ENCODE measurements around the gene HEG1. TPM values are rescaled to one million over a fixed set of nuclear protein-coding genes. Genes with fewer than 3 reads are reported as not detected.

Gene HEG1, protein sequence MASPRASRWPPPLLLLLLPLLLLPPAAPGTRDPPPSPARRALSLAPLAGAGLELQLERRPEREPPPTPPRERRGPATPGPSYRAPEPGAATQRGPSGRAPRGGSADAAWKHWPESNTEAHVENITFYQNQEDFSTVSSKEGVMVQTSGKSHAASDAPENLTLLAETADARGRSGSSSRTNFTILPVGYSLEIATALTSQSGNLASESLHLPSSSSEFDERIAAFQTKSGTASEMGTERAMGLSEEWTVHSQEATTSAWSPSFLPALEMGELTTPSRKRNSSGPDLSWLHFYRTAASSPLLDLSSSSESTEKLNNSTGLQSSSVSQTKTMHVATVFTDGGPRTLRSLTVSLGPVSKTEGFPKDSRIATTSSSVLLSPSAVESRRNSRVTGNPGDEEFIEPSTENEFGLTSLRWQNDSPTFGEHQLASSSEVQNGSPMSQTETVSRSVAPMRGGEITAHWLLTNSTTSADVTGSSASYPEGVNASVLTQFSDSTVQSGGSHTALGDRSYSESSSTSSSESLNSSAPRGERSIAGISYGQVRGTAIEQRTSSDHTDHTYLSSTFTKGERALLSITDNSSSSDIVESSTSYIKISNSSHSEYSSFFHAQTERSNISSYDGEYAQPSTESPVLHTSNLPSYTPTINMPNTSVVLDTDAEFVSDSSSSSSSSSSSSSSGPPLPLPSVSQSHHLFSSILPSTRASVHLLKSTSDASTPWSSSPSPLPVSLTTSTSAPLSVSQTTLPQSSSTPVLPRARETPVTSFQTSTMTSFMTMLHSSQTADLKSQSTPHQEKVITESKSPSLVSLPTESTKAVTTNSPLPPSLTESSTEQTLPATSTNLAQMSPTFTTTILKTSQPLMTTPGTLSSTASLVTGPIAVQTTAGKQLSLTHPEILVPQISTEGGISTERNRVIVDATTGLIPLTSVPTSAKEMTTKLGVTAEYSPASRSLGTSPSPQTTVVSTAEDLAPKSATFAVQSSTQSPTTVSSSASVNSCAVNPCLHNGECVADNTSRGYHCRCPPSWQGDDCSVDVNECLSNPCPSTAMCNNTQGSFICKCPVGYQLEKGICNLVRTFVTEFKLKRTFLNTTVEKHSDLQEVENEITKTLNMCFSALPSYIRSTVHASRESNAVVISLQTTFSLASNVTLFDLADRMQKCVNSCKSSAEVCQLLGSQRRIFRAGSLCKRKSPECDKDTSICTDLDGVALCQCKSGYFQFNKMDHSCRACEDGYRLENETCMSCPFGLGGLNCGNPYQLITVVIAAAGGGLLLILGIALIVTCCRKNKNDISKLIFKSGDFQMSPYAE (N-terminal part only)
- total RNA-seq: 10 to 100 TPM in 3 of 4 donors, 1 to 10 TPM in 1; 6.0 to 52.8 (median 10.9) TPM

DNA sequence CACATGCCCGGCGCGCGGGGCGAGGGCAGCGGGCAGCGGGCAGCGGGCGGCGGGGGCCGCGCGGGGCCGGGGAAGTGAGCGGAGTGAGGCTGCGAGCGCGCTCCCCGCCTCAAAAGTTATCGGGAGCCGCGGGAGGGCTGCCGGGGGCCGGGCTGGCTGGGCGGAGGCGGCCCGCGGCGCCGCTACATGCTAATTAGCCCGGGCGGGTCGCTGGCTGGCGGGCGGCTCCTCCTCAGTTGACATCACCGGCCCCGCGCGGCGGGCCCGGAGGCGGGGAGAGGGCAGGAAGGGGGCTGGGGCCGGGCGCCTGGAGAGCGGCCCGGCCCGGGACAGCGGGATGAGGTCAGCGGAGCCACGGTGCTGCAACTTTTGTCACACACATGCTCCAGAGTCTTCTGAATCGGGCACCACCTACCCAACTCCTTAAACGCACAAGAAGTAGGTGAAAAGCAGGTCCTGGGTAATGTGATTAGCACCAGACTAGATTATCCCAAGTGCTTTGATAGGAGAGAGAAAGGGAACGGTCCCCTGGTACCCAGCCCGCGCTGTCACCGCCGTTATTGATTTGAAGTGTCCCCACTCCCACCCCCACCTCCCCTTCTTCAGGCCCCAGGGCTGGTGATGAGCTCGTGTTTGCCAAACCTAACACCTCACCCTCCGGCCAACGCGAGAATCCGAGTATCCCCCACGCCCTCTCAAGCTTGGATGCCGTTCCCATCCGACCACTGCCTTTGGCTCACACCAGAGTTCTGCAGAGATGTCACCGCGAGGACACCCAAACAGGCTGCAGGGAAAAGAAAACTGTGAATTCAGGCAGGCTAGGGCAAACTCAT, at the start of gene HEG1:
TSS of gene HEG1 (minus strand) at position 85 of the 833 bp plus-strand sequence. CDS start 107 bp downstream, outside the sequence.
- DNase-seq: peak; percentile 76 to 92 (median 82)
- no peaks in the 10 kb centered on the region for H3K27me3 ChIP-seq
- H3K4me3 ChIP-seq: peak within 1 kb of the TSS; percentile 61 to 84 (median 71)
- no peaks in the 10 kb centered on the region for H3K9me3 ChIP-seq
- TF ChIP-seq, protein P1, sequence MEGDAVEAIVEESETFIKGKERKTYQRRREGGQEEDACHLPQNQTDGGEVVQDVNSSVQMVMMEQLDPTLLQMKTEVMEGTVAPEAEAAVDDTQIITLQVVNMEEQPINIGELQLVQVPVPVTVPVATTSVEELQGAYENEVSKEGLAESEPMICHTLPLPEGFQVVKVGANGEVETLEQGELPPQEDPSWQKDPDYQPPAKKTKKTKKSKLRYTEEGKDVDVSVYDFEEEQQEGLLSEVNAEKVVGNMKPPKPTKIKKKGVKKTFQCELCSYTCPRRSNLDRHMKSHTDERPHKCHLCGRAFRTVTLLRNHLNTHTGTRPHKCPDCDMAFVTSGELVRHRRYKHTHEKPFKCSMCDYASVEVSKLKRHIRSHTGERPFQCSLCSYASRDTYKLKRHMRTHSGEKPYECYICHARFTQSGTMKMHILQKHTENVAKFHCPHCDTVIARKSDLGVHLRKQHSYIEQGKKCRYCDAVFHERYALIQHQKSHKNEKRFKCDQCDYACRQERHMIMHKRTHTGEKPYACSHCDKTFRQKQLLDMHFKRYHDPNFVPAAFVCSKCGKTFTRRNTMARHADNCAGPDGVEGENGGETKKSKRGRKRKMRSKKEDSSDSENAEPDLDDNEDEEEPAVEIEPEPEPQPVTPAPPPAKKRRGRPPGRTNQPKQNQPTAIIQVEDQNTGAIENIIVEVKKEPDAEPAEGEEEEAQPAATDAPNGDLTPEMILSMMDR (IDR thresholded peaks at IDR 0.05): no peak
- TF ChIP-seq POLR2A (IDR thresholded peaks at IDR 0.05): peak in 1 of 2 donors; percentile 2
- no peaks in the 10 kb centered on the region for H3K36me3 ChIP-seq
- peak within 1 kb of the TSS; percentile 74 to 93 (median 82) for H3K27ac ChIP-seq
- H3K4me1 ChIP-seq: peaks cover 0 to 32% (median 10%) of the 10 kb centered on the region in 4 donors

DNA sequence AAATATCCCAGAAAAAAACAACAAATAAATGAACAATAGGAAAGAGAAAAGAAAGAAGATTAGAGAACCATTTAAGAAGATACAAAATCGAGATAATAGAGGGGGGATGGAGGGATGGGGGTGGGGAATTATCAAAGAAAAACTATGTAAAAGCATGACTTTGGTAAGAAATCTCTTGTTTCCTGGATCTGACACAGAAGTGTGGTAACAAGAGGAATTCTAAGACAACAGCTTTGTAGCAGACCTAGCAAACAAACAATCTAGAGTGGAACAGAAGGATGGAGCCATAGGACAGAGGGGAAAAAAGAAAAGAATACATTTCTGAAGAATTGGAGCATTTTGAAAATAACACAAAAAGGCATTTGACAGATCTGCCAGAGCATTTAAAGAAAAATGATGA, 49.3 kb upstream of the HEG1 start:
- no peaks in the 10 kb centered on the region for H3K27me3 ChIP-seq
- DNase-seq: no peak
- no peak overlapping the region for H3K27ac ChIP-seq
- no peaks in the 10 kb centered on the region for H3K36me3 ChIP-seq
- H3K9me3 ChIP-seq: no peaks in the 10 kb centered on the region
- no peak for TF ChIP-seq POLR2A (IDR thresholded peaks at IDR 0.05)
- TF ChIP-seq, protein P1 (IDR thresholded peaks at IDR 0.05): no peak
- H3K4me3 ChIP-seq: no peak overlapping the region
- H3K4me1 ChIP-seq: no peaks in the 10 kb centered on the region

DNA sequence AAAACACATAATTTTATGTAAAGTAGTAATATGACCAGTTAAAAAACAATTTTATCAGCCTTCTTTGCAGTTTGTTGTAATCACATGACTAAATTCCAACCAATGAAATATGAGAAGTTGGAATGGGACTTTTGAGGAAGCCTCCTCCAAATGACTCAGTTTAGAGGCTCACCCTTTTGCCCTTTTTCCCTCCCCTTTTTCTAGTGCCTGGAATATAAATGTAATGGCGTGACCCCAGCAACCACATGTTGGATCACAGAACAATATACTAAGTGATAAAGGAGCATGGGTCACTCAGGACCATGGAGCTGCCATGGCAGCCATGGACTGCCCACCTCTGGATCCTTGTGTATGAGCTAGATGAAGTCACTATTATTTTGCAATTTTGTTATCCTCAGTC, 48.8 kb upstream of the HEG1 start:
- Histone ChIP-seq H3K9me3 (no peaks in the 10 kb centered on the region), H3K4me1 (no peaks in the 10 kb centered on the region), H3K4me3 (no peak overlapping the region), H3K27me3 (no peaks in the 10 kb centered on the region), H3K27ac (no peak overlapping the region), H3K36me3 (no peaks in the 10 kb centered on the region)
- TF ChIP-seq POLR2A (IDR thresholded peaks at IDR 0.05): no peak
- TF ChIP-seq, protein P1 (IDR thresholded peaks at IDR 0.05): no peak
- no peak for DNase-seq

DNA sequence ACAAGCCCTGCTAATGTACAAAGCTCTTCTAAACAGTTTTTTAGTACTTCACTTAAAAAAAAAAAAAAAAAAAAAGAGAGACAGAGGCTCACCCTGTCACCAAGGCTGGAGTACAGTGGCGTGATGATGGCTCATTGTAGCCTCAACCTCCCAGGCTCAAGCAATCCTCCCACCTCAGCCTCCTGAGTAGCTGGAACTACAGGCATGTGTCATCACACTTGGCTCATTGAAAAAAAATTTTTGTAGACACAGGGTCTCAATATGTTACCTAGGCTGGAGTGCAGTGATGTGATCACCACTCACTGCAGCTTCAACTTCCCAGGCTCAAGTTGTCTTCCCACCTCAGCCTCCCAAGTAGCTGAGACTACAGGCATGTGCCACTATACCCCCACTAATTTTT, 47.6 kb upstream of the HEG1 start:
- no peaks in the 10 kb centered on the region for H3K36me3 ChIP-seq
- no peaks in the 10 kb centered on the region for H3K27me3 ChIP-seq
- H3K9me3 ChIP-seq: no peaks in the 10 kb centered on the region
- DNase-seq: no peak
- no peaks in the 10 kb centered on the region for H3K4me1 ChIP-seq
- no peak for TF ChIP-seq POLR2A (IDR thresholded peaks at IDR 0.05)
- TF ChIP-seq, protein P1 (IDR thresholded peaks at IDR 0.05): no peak
- H3K27ac ChIP-seq: no peak overlapping the region
- H3K4me3 ChIP-seq: no peak overlapping the region

Data from Peyer's patch (tissue), 4 donors.